IMR-90 (cell line): ENCODE data around the gene DPYD.

Source experiments
- BHLHE40 ChIP-seq: fragments of 150-350 bp; IDR thresholded peaks from 2 replicates; pipeline ENCODE4 v1.6.1; 2016; ENCODE audit warnings: mild to moderate bottlenecking, low read depth, low read length
- CEBPB ChIP-seq: IDR thresholded peaks from 2 replicates; pipeline ENCODE4 v1.6.1; 2012; ENCODE audit warnings: low read depth, low read length, improper control_type of control experiment
- MAFK ChIP-seq: IDR thresholded peaks from 2 replicates; pipeline ENCODE4 v1.6.1; 2012; ENCODE audit warnings: low read depth, low read length, improper control_type of control experiment
- POLR2A ChIP-seq: IDR thresholded peaks from 2 replicates; pipeline ENCODE4 v1.6.1; 2012; ENCODE audit warnings: mild to moderate bottlenecking, low read depth, low read length
- RCOR1 ChIP-seq: IDR thresholded peaks from 2 replicates; pipeline ENCODE4 v1.6.1; 2012; ENCODE audit warnings: mild to moderate bottlenecking, low read length, improper control_type of control experiment; ENCODE audit not compliant: insufficient replicate concordance
- SMC3 ChIP-seq: fragments of 150-350 bp; IDR thresholded peaks from 2 replicates; pipeline ENCODE4 v1.6.1; 2016; ENCODE audit warnings: low read depth, mild to moderate bottlenecking, antibody characterized with exemption, low read length, moderate library complexity
- TF ChIP-seq, protein P1 (sequence below): conservative IDR thresholded peaks from 2 replicates; pipeline ENCODE4 v1.5.1; 2012; ENCODE audit warnings: mild to moderate bottlenecking, low read depth, low read length, improper control_type of control experiment

DNA sequence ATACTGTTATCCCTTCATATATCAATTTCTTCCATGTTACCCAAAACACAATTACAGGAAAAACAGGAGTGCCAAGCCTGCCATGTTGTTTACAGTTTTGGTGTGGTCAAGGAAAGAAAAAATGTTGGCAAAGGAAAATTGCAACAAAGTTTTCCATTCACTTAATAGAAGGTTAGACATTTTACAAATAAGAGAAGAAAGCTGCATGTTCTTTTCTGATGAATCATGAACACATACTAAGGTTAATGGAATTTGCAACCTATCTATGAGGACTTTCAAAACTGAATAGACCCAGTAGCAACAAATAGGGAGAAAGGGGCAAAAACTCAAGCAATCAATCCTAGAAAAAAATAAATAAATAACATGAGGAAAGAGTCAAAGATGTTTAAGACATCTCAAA, 556.7 kb downstream of the DPYD start:
- TF ChIP-seq, protein P1, sequence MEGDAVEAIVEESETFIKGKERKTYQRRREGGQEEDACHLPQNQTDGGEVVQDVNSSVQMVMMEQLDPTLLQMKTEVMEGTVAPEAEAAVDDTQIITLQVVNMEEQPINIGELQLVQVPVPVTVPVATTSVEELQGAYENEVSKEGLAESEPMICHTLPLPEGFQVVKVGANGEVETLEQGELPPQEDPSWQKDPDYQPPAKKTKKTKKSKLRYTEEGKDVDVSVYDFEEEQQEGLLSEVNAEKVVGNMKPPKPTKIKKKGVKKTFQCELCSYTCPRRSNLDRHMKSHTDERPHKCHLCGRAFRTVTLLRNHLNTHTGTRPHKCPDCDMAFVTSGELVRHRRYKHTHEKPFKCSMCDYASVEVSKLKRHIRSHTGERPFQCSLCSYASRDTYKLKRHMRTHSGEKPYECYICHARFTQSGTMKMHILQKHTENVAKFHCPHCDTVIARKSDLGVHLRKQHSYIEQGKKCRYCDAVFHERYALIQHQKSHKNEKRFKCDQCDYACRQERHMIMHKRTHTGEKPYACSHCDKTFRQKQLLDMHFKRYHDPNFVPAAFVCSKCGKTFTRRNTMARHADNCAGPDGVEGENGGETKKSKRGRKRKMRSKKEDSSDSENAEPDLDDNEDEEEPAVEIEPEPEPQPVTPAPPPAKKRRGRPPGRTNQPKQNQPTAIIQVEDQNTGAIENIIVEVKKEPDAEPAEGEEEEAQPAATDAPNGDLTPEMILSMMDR = no peak
- TF ChIP-seq MAFK = no peak
- TF ChIP-seq SMC3 = no peak
- TF ChIP-seq POLR2A = no peak
- TF ChIP-seq CEBPB = no peak
- no peak for TF ChIP-seq RCOR1
- no peak for TF ChIP-seq BHLHE40
